Ovary (tissue), 9 donors: ENCODE results near the gene AGMAT. TPM values are rescaled to one million over a fixed set of nuclear protein-coding genes. Genes with fewer than 3 reads are reported as not detected.

Experiments
- DNase-seq, 5 donors: peaks; one replicate each; pipeline ENCODE4 v3.0.0-alpha.2; 2019 to 2020
- H3K27ac ChIP-seq, 2 donors: fragments of 200-600 bp; one replicate each; pipeline versions ENCODE4 v1.5.1 to v1.8.0; 2019 to 2022
- H3K27me3 ChIP-seq: fragments of 200-600 bp; one replicate; pipeline ENCODE4 v1.8.0; 2022
- H3K36me3 ChIP-seq: fragments of 200-600 bp; sonication (generic); one replicate; pipeline ENCODE4 v1.5.1; 2019
- H3K4me1 ChIP-seq: one replicate; pipeline ENCODE4 v1.8.1; 2013; ENCODE audit warnings: mild to moderate bottlenecking, moderate library complexity; ENCODE audit not compliant: insufficient read depth
- H3K4me3 ChIP-seq: fragments of 200-600 bp; sonication (generic); one replicate; pipeline ENCODE4 v1.5.1; 2017
- H3K9me3 ChIP-seq, 2 donors: fragments of 200-600 bp in 1 of 2; sonication (generic) in 1 of 2; one replicate each; pipeline versions ENCODE4 v1.5.1 to v1.8.1; 2013 to 2019; ENCODE audit warnings: mild to moderate bottlenecking in 1 of 2, moderate library complexity in 1 of 2
- CTCF ChIP-seq, 3 donors: fragments of 450-650 bp in 2 of 3; fragments of 200-600 bp in 1 of 3; IDR thresholded peaks; one replicate each; pipeline versions ENCODE4 v1.5.1 to v1.8.0; 2016 to 2022; ENCODE audit warnings: antibody characterized with exemption in 3 of 3, mild to moderate bottlenecking in 1 of 3
- EP300 ChIP-seq: sonication (generic); formaldehyde crosslinking; IDR thresholded peaks from one replicate; pipeline ENCODE4 v1.6.1; 2017; ENCODE audit warnings: antibody characterized with exemption
- POLR2A ChIP-seq: fragments of 450-650 bp; IDR thresholded peaks from one replicate; pipeline ENCODE4 v1.6.1; 2017; ENCODE audit warnings: antibody characterized with exemption, mild to moderate bottlenecking, moderate library complexity
- WGBS, 3 donors: extraction: QIAGEN DNeasy Blood & Tissue Kit in 1 of 3; methylation state at CpG; one replicate each; pipeline versions ENCODE4 v1.1.5 to v1.1.7; 2013 to 2017; 5-methylcytosine and 5-hydroxymethylcytosine counted together
- intact Hi-C, 4 donors: fragments of 100-400 bp; cut with DNase I; formaldehyde crosslinking; loops; one replicate each; pipeline versions ENCODE4 v1.11.0 to v1.15.1; 2022 to 2023
- polyA plus RNA-seq, 2 donors: library from polyadenylated mRNA; stranded (reverse); fragments of 200-250 nt in 1 of 2; fragments of 350-450 nt in 1 of 2; fragmentation: Illumina TruSeq in 1 of 2; extraction: RNeasy Lipid Tissue Mini Kit (QIAGEN cat#74804) in 1 of 2; gene quantifications; one replicate each; pipeline ENCODE4 v1.2.3, GENCODE V29; 2013 to 2014
- total RNA-seq, 7 donors: library from RNA; depleted of rRNA in 2 of 7; stranded (reverse); fragments of >200 nt in 2 of 7; fragmentation: NEBNext Ultra II Directional in 3 of 7; extraction: Animal tissue kit (Norgen Biotek cat#: 25700) in 3 of 7; gene quantifications; one replicate each; pipeline versions ENCODE4 v1.1.0 to v1.2.4, GENCODE V29; 2016 to 2023
- donor health status: DM: no; HTN: no; CAD: no; lungs with moderate emphysema.
- donor health status: DM: no; HTN: no; CAD: no.
- donor health status: Bipolar disorder and iron deficiency.
- donor health status: DM: yes; HTN: yes; CAD: no.
- donor health status: DM: no; HTN: no; CAD: no.
- donor health status: DM: yes; HTN: yes; CAD: no.

Gene AGMAT
- total and polyA plus RNA-seq, 9 donors: 0.08 to 1.5 (median 0.30) TPM; not detected in 4

- Histone ChIP-seq H3K27me3 (no peaks in the 10 kb centered on the region), H3K36me3 (no peaks in the 10 kb centered on the region), H3K9me3 (no peaks in the 10 kb centered on the region), H3K4me3 (no peak overlapping the region), H3K4me1 (no peaks in the 10 kb centered on the region), H3K27ac (no peak overlapping the region)
- DNase-seq: no peak
- 86 to 88% (median 87%) methylated on average over 18 of the region's 18 CpGs for WGBS, 3 donors
- TF ChIP-seq EP300 (no peak), POLR2A (no peak), CTCF (IDR thresholded peaks at IDR 0.05) (no peak)
- intact Hi-C loops: no loop called here
Observed at GRCh38 chr1:15568387-15569073, 16.3 kb downstream of the AGMAT start.

GRCh38 chr1:15559189-15559810 is 25.6 kb downstream of the AGMAT start:
- Histone ChIP-seq H3K4me1 (no peaks in the 10 kb centered on the region), H3K36me3 (no peaks in the 10 kb centered on the region), H3K9me3 (no peaks in the 10 kb centered on the region), H3K4me3 (no peak overlapping the region), H3K27ac (no peak overlapping the region), H3K27me3 (no peaks in the 10 kb centered on the region)
- DNase-seq: no peak
- WGBS, 3 donors: 84 to 91% (median 88%) methylated on average over 12 of the region's 12 CpGs
- no peak for TF ChIP-seq POLR2A
- no peak for TF ChIP-seq EP300
- TF ChIP-seq CTCF (IDR thresholded peaks at IDR 0.05): no peak
- intact Hi-C loops: no loop called here

GRCh38 chr1:15558516-15558915 is 26.3 kb downstream of the AGMAT start:
- Histone ChIP-seq H3K36me3 (no peaks in the 10 kb centered on the region), H3K4me1 (no peaks in the 10 kb centered on the region), H3K27me3 (no peaks in the 10 kb centered on the region), H3K27ac (no peak overlapping the region), H3K9me3 (no peaks in the 10 kb centered on the region), H3K4me3 (no peak overlapping the region)
- TF ChIP-seq CTCF (IDR thresholded peaks at IDR 0.05): no peak
- TF ChIP-seq POLR2A: no peak
- TF ChIP-seq EP300: no peak
- no peak for DNase-seq
- WGBS, 3 donors: 91 to 95% (median 94%) methylated on average over 4 of the region's 4 CpGs
- intact Hi-C loops: no loop called here

- DNase-seq: no peak
- Histone ChIP-seq H3K36me3 (no peaks in the 10 kb centered on the region), H3K27me3 (no peaks in the 10 kb centered on the region), H3K9me3 (no peaks in the 10 kb centered on the region), H3K27ac (no peak overlapping the region), H3K4me1 (no peaks in the 10 kb centered on the region), H3K4me3 (no peak overlapping the region)
- TF ChIP-seq CTCF (IDR thresholded peaks at IDR 0.05): no peak
- no peak for TF ChIP-seq EP300
- intact Hi-C loops: no loop called here
- WGBS, 3 donors: 90 to 95% (median 91%) methylated on average over 2 of the region's 2 CpGs
Observed at GRCh38 chr1:15557594-15557993, 27.3 kb downstream of the AGMAT start.
